ENCODE results near the gene GJB6.

DNA sequence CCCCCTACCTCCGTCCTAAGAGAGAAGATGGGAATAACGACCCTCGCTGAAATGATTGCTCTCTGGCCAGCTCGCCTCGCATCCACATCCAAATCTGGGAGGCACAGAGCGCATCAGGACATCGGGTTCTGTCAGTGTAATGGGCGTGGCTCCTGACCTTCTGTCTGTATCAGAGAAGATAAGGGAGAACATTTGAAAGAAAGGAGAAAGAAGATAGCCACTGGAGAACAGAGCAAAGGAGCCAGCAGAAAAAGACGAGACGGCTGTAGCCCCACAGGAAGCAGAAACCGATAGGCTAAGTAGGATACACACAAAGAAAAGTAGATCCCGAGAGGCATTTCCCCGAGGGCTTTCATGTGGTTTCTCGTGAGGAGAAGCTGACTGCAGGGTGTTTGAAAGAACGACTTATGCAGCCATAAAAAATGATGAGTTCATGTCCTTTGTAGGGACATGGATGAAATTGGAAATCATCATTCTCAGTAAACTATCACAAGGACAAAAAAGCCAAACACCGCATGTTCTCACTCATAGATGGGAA lies 25.4 kb downstream of the GJB6 start:
- TF ChIP-seq, protein P1, sequence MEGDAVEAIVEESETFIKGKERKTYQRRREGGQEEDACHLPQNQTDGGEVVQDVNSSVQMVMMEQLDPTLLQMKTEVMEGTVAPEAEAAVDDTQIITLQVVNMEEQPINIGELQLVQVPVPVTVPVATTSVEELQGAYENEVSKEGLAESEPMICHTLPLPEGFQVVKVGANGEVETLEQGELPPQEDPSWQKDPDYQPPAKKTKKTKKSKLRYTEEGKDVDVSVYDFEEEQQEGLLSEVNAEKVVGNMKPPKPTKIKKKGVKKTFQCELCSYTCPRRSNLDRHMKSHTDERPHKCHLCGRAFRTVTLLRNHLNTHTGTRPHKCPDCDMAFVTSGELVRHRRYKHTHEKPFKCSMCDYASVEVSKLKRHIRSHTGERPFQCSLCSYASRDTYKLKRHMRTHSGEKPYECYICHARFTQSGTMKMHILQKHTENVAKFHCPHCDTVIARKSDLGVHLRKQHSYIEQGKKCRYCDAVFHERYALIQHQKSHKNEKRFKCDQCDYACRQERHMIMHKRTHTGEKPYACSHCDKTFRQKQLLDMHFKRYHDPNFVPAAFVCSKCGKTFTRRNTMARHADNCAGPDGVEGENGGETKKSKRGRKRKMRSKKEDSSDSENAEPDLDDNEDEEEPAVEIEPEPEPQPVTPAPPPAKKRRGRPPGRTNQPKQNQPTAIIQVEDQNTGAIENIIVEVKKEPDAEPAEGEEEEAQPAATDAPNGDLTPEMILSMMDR (IDR thresholded peaks at IDR 0.05) = no peak
- TF ChIP-seq POLR2A (IDR thresholded peaks at IDR 0.05) = no peak
